ENCODE data around the gene BACH2.
"Not testable (repeated sequence)": the region's sequence is repeated elsewhere in the genome, so short reads cannot be mapped to it uniquely, and the experiment has no call there.

Gene BACH2

DNA sequence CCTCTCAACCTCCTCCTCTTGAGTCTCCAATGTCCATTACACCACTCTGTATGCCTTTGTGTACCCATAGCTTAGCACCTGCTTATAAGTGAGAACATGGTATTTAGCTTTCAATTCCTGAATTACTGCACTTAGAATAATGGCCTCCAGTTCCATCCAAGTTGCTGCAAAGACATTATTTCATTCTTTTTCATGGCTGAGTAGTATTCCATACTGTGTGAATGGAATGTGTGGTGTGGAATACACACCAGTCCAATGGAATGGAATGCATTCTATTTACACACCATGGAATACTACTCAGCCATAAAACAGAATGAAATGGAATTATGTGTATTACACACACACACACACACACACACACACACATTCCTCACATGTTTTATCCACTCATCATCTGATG, 116.1 kb downstream of the BACH2 start:
- no peak for DNase-seq

DNA sequence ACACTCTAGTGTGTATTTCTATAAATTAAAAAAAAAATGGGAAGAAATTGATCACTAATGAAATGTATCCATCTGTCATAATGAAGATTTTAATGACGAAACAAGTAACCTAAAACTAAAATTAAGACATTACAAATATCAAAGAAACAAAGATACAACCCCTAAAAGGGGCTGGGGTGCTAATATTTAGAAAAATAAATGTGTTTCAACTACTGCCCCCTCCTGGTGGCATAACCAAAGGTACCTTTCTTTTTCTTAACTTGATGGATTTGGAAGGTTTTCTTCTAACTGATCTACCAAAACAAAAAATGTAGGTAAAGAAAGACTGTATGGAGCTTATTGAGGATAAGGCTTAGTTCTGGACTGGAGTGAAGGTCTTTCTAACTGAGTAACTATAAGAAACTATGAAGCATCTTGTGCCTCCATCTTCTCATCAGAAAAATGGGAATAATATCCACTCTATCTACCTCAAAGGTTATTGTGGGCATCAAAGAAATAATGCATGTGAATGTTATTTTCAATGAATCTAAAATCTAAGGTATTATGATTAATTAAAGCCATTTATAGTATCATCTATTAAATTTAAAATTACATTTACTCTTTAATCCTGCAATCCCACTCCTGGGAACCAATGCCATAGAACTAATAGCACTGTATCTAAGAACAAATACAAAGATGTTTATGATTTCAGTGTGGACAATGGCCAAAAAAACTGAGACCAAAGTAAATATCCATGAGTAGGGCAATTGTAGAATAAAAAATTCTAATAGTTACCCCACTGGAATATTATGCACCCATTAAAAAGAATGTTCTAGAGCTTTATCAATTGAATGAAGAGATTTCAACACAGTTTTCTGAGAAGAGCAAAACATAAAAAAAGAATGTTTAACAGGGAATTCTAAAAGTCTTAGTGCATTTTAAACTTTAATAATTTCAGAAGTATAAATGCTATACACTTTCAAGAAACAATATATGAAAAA, 117.2 kb downstream of the BACH2 start:
- no peak for DNase-seq

GRCh38 chr6:90178384-90178855, 118.2 kb downstream of the BACH2 start:
- no peak for DNase-seq

- DNase-seq: no peak
Measured at GRCh38 chr6:90177544-90178383, 118.9 kb downstream of the BACH2 start.

DNA sequence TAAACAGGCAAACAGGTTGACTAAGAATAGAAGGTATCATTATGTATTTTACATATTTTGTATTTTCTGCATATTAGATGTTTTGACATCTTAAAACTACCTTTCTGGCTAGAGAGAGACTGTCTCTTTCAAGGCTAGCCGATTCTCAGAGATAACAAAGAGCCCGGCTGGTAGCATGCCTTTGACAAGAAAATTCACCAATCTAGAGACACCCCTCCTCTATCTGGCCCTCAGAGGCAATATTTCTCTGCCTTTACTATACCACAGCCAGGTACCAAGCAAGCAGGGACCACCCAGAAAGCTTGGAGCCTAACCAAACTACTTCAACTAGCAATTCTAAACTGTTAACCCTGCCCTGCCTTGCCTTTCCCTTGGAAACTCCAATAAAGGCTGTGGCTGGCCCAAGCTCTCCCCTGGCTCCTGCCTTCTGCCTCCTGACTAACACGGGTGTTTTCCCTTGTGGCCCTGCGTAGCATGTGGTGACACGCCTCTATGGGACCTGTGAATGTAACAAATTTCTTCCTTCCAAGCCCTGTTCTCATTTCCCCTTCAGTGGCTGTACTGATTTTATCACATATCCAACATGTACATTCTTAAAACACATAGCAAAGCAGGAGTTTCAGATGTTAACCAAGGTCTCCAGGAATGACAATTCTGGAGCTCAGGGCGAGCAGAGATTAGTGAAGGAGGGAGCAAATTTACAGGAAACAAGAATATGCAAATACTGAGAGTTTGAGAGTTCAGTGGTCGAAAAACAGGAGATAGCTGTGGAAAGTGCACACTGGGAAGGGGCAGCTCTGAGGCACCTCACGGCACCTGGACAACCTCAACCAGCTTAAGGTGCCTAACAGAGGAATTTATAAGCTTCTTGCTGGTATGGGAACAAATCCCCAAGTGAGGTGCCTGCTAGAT, 120.8 kb downstream of the BACH2 start:
- DNase-seq: no peak

- DNase-seq: no peak
Measured at GRCh38 chr6:90173262-90173925, 123.2 kb downstream of the BACH2 start.

DNA sequence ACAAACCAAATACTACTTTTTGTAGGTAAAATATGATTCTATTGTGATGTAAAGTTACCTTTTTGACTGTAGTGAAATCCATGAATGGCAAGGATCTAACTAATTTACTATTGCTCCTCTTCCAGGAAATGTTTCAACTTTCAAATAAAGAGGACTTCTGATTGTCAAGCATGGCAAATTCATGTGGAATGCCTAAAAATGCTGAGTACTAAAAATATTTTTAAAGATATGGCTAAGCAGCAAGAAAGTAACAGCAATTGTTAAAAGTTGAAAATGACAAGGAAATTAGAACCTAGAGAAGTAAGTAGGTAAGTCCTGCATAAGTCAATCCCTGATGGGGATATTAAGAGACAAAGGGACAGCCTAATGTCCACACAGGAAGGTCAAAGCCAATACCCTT, 126.0 kb downstream of the BACH2 start:
- DNase-seq: no peak

DNA sequence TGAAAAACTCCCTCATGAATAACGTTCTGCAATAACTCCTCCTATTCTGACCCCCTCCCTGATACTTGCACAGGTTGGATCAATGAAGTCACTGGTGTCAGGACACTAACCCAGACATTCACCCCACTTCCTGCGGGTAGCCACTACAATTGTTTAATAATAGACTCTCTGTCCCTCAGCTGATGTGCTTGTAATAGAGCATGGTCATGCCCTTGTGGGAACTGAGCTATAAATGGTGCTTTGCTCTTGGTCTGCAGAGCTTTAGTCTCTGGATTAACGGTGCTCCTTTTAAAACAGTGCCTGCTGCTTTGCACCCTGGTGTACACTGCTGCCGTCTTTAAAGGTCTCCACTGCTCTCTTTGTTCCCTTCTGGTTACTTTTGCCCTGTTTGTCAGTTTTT, 127.3 kb downstream of the BACH2 start:
- DNase-seq: no peak

- DNase-seq: no peak
Measured at GRCh38 chr6:90168693-90169131, 127.9 kb downstream of the BACH2 start.

GRCh38 chr6:90167514-90168379, 128.9 kb downstream of the BACH2 start:
- no peak for DNase-seq

DNA sequence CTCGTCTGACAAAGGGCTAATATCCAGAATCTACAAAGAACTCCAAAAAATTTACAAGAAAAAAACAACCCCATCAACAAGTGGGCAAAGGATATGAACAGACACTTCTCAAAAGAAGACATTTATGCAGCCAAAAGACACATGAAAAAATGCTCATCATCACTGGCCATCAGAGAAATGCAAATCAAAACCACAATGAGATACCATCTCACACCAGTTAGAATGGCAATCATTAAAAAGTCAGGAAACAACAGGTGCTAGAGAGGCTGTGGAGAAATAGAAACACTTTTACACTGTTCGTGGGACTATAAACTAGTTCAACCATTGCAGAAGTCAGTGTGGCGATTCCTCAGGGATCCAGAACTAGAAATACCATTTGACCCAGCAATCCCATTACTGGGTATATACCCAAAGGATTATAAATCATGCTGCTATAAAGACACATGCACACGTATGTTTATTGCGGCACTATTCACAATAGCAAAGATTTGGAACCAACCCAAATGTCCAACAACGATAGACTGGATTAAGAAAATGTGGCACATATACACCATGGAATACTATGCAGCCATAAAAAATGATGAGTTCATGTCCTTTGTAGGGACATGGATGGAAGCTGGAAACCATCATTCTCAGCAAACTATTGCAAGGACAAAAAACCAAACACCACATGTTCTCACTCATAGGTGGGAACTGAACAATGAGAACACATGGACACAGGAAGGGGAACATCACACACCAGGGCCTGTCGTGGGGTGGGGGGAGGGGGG, 130.3 kb downstream of the BACH2 start:
- DNase-seq: not testable (repeated sequence)

DNA sequence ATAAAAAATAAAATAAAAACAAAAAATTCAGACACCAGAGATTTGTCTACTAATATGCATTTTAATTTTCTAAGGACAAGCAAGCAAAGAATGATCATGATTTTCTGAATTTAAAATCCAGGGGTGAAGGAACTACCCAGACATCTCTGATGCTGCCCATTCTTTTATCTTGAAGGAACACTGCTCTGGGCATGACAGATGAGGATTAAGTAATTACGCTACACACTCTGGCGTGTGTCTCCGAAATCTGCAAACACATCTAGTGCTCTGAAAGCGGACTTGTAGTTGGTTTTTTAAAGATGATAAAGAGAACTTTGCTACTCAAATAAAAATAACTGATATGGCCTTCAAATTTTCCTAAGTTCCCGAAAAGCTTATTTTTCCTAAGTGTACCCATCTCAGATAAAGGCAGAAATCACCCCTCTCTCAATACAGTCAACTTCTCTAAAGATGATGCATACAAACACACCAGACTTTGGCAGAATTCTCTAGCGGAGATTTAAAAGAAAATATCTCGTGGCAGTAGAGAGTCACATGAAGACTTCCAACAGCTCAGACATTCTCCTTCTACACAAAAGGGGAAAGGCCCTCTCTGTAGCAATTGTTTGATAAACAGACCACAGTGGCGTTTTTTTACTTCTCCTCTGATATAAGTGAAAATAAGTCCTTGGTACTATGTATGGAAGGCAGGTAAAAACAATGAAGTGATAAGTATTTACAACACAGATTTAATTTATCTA, 133.8 kb downstream of the BACH2 start:
- no peak for DNase-seq

GRCh38 chr6:90160013-90160412, 136.6 kb downstream of the BACH2 start:
- no peak for DNase-seq

- DNase-seq: no peak
Measured at GRCh38 chr6:90159452-90159851, 137.2 kb downstream of the BACH2 start.

DNA sequence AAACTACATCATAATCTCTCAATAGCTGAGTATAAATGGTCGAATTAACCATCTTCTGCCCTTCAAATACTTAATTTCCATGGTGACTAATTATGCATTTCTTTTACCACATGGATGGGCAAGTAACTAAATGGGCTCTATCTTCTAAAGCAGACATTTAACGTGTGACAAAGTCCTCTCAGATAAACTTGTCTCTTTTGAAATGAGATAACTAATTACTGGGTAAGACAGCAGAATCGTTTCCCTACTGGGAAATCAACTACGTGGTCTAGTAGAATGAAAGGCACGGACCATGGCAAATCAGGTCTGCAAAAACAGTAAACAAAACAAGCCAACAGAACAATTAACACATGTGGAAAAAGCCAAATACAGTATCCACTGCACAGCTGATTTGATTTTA, 137.7 kb downstream of the BACH2 start:
- no peak for DNase-seq

GRCh38 chr6:90157441-90157840, 139.2 kb downstream of the BACH2 start:
- no peak for DNase-seq

- DNase-seq: no peak
Measured at GRCh38 chr6:90156861-90157260, 139.8 kb downstream of the BACH2 start.

DNA sequence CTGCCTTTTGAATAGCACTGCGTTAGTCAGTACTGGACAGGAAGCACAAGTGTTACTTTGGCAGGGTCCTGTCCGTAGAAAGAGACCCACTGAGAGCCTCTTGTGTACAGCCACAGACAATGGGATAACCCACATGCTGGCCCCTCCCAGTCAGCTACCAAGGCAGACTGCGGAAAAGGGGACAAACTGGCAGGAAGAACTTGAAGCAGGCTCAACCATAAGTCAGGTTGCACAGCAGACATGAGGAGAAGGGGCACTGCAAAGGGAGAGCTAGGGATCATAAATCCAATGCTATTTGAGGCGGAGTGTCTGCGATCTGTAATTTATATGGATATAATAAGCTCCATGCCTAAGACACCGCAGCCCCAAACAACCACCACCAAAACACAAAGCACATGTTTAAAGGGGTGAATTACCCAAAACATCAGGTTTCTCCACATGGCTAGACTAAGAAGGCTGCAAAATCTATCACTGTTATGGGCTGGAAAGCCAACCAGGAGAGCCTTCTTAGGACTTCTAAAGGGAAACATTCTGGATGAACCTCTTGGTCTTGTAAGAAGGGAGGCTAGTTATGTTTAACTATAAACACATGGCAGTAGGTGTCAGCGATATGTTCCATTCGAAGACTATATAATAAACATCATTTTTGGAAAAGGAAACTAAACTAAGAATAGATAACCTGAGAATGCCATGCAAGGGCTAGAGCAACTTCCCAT, 141.7 kb downstream of the BACH2 start:
- no peak for DNase-seq

All from SW 1271 (cell line).